ENCODE results near the gene ANK3. TPM values are rescaled to one million over a fixed set of nuclear protein-coding genes. Genes with fewer than 3 reads are reported as not detected.

The ANK3 gene
- total and polyA plus RNA-seq, 2 donors (not counting 3 experiments of a cell fraction or from before 2014, with no cell fraction given), result 0.88 to 8.5 TPM

- FAIRE-seq (no peak), DNase-seq (ENCODE audit: low read depth, low spot score) (no peak)
- H3K36me3 ChIP-seq (ENCODE audit: control insufficient read depth in 2 of 2, extremely low read depth in 1 of 2, insufficient read depth in 2 of 2, low read length in 2 of 2), result no peaks in the 10 kb centered on the region
- H3K79me2 ChIP-seq (ENCODE audit: control insufficient read depth, insufficient read depth, low read length), result no peaks in the 10 kb centered on the region
- no peak for TF ChIP-seq MYC (IDR thresholded peaks at IDR 0.05; ENCODE audit: low read depth, low read length)
- no peak for TF ChIP-seq JUN (IDR thresholded peaks at IDR 0.05; ENCODE audit: borderline replicate concordance, insufficient read depth, insufficient read length, low read depth)
- TF ChIP-seq MAX (IDR thresholded peaks at IDR 0.05; ENCODE audit: insufficient read depth, insufficient read length), result no peak
- no peak for TF ChIP-seq EZH2 (IDR thresholded peaks at IDR 0.05; ENCODE audit: borderline replicate concordance, low read depth, low read length, severe bottlenecking)
- no peak for TF ChIP-seq CTCF (IDR thresholded peaks at IDR 0.05; ENCODE audit: extremely low read depth in 1 of 2, insufficient read depth in 1 of 2, low read depth in 1 of 2, low read length in 2 of 2)
- peak; percentile 29 for TF ChIP-seq FOS (IDR thresholded peaks at IDR 0.05; ENCODE audit: borderline replicate concordance, insufficient read depth, low read length)
- TF ChIP-seq POLR2AphosphoS5 (IDR thresholded peaks at IDR 0.05; ENCODE audit: insufficient read depth, low read depth, low read length), result no peak
- TF ChIP-seq GATA2 (IDR thresholded peaks at IDR 0.05; ENCODE audit: insufficient read depth, insufficient read length, low read depth, low read length), result peak; percentile 38
- TF ChIP-seq POLR2A (IDR thresholded peaks at IDR 0.05; ENCODE audit: low read depth, low read length), result no peak
- no peaks in the 10 kb centered on the region for H3K9me3 ChIP-seq (replicated peaks; ENCODE audit: control insufficient read depth, insufficient read depth, low read length)
- peak overlapping the region; percentile 16 for H3K27ac ChIP-seq (ENCODE audit: insufficient read depth, low read depth, low read length)
- BruUV-seq (replicated peaks), result no TSS peak
- H3K9me1 ChIP-seq (replicated peaks; ENCODE audit: control insufficient read depth, extremely low read depth, insufficient read depth, low read length), result no peaks in the 10 kb centered on the region
- no peaks in the 10 kb centered on the region for H4K20me1 ChIP-seq (replicated peaks; ENCODE audit: control insufficient read depth, extremely low read depth, insufficient read depth, low read length)
- H3K4me2 ChIP-seq (ENCODE audit: insufficient read depth, low read length), result no peak overlapping the region
- H3K9ac ChIP-seq (replicated peaks; ENCODE audit: extremely low read depth, insufficient read depth, low read length), result no peak overlapping the region
- ChIA-PET POLR2A (no interaction called here), CTCF (interaction anchor here (1.0 to 3.0 kb wide), 5 partner anchors 40 to 322 kb away, joined by 3 to 11 read pairs (median 3); no protein-coding TSS in a partner anchor)
- peaks cover 47% of the 10 kb centered on the region for H3K4me1 ChIP-seq (ENCODE audit: control insufficient read depth, extremely low read depth, insufficient read depth, low read length)
- no peak overlapping the region for H2AFZ ChIP-seq (ENCODE audit: low read depth, low read length)
- H3K27me3 ChIP-seq (ENCODE audit: control insufficient read depth in 2 of 2, insufficient read depth in 2 of 2, low read length in 2 of 2), result no peaks in the 10 kb centered on the region
- intact Hi-C loops (cut with micrococcal nuclease) (loop anchor here (2.0 to 10.0 kb wide), 2 partner anchors 35 to 519 kb away; partner anchors contain the start of genes ANK3 and CCDC6), dilution Hi-C loops (cut with MboI; ENCODE audit: extremely low pct_ligation_motif_present, low sequenced_read_pairs) (no loop called here)
- no peak overlapping the region for H3K4me3 ChIP-seq (replicated peaks in 1 of 3; ENCODE audit: insufficient read depth in 1 of 3, low read depth in 1 of 3, low read length in 3 of 3)
Measured at GRCh38 chr10:60423920-60424319, 34.2 kb upstream of the ANK3 start.
